Measurements from ENCODE around the gene EFNA1. TPM values are rescaled to one million over a fixed set of nuclear protein-coding genes. Genes with fewer than 3 reads are reported as not detected.

EFNA1 gene
- total and polyA plus RNA-seq, 2 donors (not counting 3 experiments of a cell fraction or from before 2014, with no cell fraction given) = 107 to 289 TPM

GRCh38 chr1:155178441-155179111 lies 50.9 kb downstream of the EFNA1 start:
- H3K9me1 ChIP-seq (replicated peaks; ENCODE audit: control insufficient read depth, extremely low read depth, insufficient read depth, low read length) = no peaks in the 10 kb centered on the region
- dilution Hi-C loops (cut with MboI; ENCODE audit: extremely low pct_ligation_motif_present, low sequenced_read_pairs) = no loop called here
- intact Hi-C loops (cut with micrococcal nuclease) = no loop called here
- no peaks in the 10 kb centered on the region for H3K79me2 ChIP-seq (ENCODE audit: control insufficient read depth, insufficient read depth, low read length)
- TF ChIP-seq POLR2A (IDR thresholded peaks at IDR 0.05; ENCODE audit: low read depth, low read length) (no peak), EZH2 (IDR thresholded peaks at IDR 0.05; ENCODE audit: borderline replicate concordance, low read depth, low read length, severe bottlenecking) (no peak), FOS (IDR thresholded peaks at IDR 0.05; ENCODE audit: borderline replicate concordance, insufficient read depth, low read length) (no peak), MYC (IDR thresholded peaks at IDR 0.05; ENCODE audit: low read depth, low read length) (no peak), CTCF (IDR thresholded peaks at IDR 0.05; ENCODE audit: extremely low read depth in 1 of 2, insufficient read depth in 1 of 2, low read depth in 1 of 2, low read length in 2 of 2) (no peak), GATA2 (IDR thresholded peaks at IDR 0.05; ENCODE audit: insufficient read depth, insufficient read length, low read depth, low read length) (no peak), JUN (IDR thresholded peaks at IDR 0.05; ENCODE audit: borderline replicate concordance, insufficient read depth, insufficient read length, low read depth) (no peak), MAX (IDR thresholded peaks at IDR 0.05; ENCODE audit: insufficient read depth, insufficient read length) (no peak), POLR2AphosphoS5 (IDR thresholded peaks at IDR 0.05; ENCODE audit: insufficient read depth, low read depth, low read length) (no peak)
- H3K9me3 ChIP-seq (replicated peaks; ENCODE audit: control insufficient read depth, insufficient read depth, low read length) = no peaks in the 10 kb centered on the region
- DNase-seq (ENCODE audit: low read depth, low spot score) (no peak), FAIRE-seq (no peak)
- H3K27ac ChIP-seq (ENCODE audit: insufficient read depth, low read depth, low read length) = no peak overlapping the region
- POLR2A ChIA-PET = no interaction called here
- H2AFZ ChIP-seq (ENCODE audit: low read depth, low read length) = no peak overlapping the region
- BruUV-seq (replicated peaks) = no TSS peak
- H4K20me1 ChIP-seq (replicated peaks; ENCODE audit: control insufficient read depth, extremely low read depth, insufficient read depth, low read length) = no peaks in the 10 kb centered on the region
- H3K4me1 ChIP-seq (ENCODE audit: control insufficient read depth, extremely low read depth, insufficient read depth, low read length) = peaks cover 3% of the 10 kb centered on the region
- CTCF ChIA-PET = interaction anchor here (2.0 kb wide), 1 partner anchor 14 kb away, joined by 31 read pairs; no protein-coding TSS in a partner anchor
- no peak overlapping the region for H3K4me3 ChIP-seq (replicated peaks in 1 of 3; ENCODE audit: insufficient read depth in 1 of 3, low read depth in 1 of 3, low read length in 3 of 3)
- H3K36me3 ChIP-seq (ENCODE audit: control insufficient read depth in 2 of 2, extremely low read depth in 1 of 2, insufficient read depth in 2 of 2, low read length in 2 of 2) = peaks cover 4 to 26% of the 10 kb centered on the region in 2 experiments
- H3K27me3 ChIP-seq (ENCODE audit: control insufficient read depth in 2 of 2, insufficient read depth in 2 of 2, low read length in 2 of 2) = no peaks in the 10 kb centered on the region
- no peak overlapping the region for H3K9ac ChIP-seq (replicated peaks; ENCODE audit: extremely low read depth, insufficient read depth, low read length)
- H3K4me2 ChIP-seq (ENCODE audit: insufficient read depth, low read length) = no peak overlapping the region
